A549 (cell line): ENCODE results near the gene DSG2. TPM values are rescaled to one million over a fixed set of nuclear protein-coding genes. Genes with fewer than 3 reads are reported as not detected.

ENCODE experiments used
- ATAC-seq, 2 experiments: fragments of 200-7000 bp in 1 of 2; fragments of >200 bp in 1 of 2; cut with Nextera tagmentation in 1 of 2; cut with Tn5 transposase in 1 of 2; 3 replicates each; pipeline versions ENCODE4 v1.8.0 to v1.9.1; 2018 to 2020; ENCODE audit warnings: mild to moderate bottlenecking in 1 of 2, moderate library complexity in 1 of 2
- CTCF ChIA-PET: fragments of 300-600 bp; sonication (Branson Sonifier 250); formaldehyde crosslinking; extraction: SDS; loops from one replicate; lab custom pipeline; 2021; ENCODE audit warnings: antibody characterized with exemption, inconsistent platforms; lab: Yijun Ruan, JAX
- POLR2A ChIA-PET: fragments of 350-600 bp; formaldehyde crosslinking; extraction: SDS; loops from one replicate; lab custom pipeline; 2021; ENCODE audit warnings: antibody characterized with exemption, inconsistent platforms; lab: Yijun Ruan, JAX
- DNase-seq, 2 experiments: peaks; one replicate each; pipeline versions ENCODE4 v3.0.0 to v3.0.0-alpha.2; 2011 to 2016; ENCODE audit warnings: low read depth in 1 of 2, low spot score in 1 of 2
- FAIRE-seq: peaks from 2 replicates; lab custom pipeline; 2011; peaks lifted over from hg19 to GRCh38; lab: Jason Lieb, UNC
- H3K27ac ChIP-seq, 2 experiments: fragments of >200 bp; sonication (Bioruptor Twin); formaldehyde crosslinking; 3 replicates each; pipeline ENCODE4 v1.5.1; 2016 to 2017
- H3K4me1 ChIP-seq: fragments of >200 bp; sonication (Bioruptor Twin); formaldehyde crosslinking; 3 replicates; pipeline ENCODE4 v1.6.1; 2016
- H3K4me2 ChIP-seq: fragments of >200 bp; sonication (Bioruptor Twin); formaldehyde crosslinking; 3 replicates; pipeline ENCODE4 v1.6.1; 2016
- H3K4me3 ChIP-seq: fragments of >200 bp; sonication (Bioruptor Twin); formaldehyde crosslinking; 3 replicates; pipeline ENCODE4 v1.5.1; 2016
- H3K9me3 ChIP-seq: fragments of >200 bp; sonication (Bioruptor Twin); formaldehyde crosslinking; 3 replicates; pipeline ENCODE4 v1.6.1; 2016
- CHD4 ChIP-seq: fragments of 200-600 bp; sonication (generic); IDR thresholded peaks from 2 replicates; pipeline ENCODE4 v1.6.1; 2016; ENCODE audit warnings: antibody characterized with exemption, mild to moderate bottlenecking, borderline replicate concordance
- CTCF ChIP-seq: fragments of >200 bp; sonication (Bioruptor Twin); formaldehyde crosslinking; IDR thresholded peaks from 3 replicates; pipeline ENCODE4 v1.5.1; 2016
- EHF ChIP-seq: fragments of 250-450 bp; sonication (Bioruptor Pico); IDR thresholded peaks from 2 replicates; pipeline ENCODE4 v1.5.0; 2020; ENCODE audit warnings: mild to moderate bottlenecking
- FOSB ChIP-seq: fragments of 250-450 bp; sonication (Bioruptor Pico); IDR thresholded peaks from 2 replicates; pipeline ENCODE4 v1.5.0; 2020; ENCODE audit warnings: mild to moderate bottlenecking, moderate library complexity
- FOSL2 ChIP-seq, 2 experiments: fragments of 450-650 bp in 1 of 2; fragments of >200 bp in 1 of 2; sonication (Bioruptor Twin) in 1 of 2; formaldehyde crosslinking; IDR thresholded peaks; 2 replicates each; pipeline versions ENCODE4 v1.5.0 to v1.6.1; 2016 to 2020; ENCODE audit warnings: mild to moderate bottlenecking in 1 of 2, moderate library complexity in 1 of 2
- GATA3 ChIP-seq: IDR thresholded peaks from 2 replicates; pipeline ENCODE4 v1.6.1; 2012; ENCODE audit warnings: borderline replicate concordance
- HOXB13 ChIP-seq: fragments of 250-450 bp; sonication (Bioruptor Pico); IDR thresholded peaks from 2 replicates; pipeline ENCODE4 v1.5.0; 2020; ENCODE audit warnings: low read depth, mild to moderate bottlenecking, moderate library complexity
- JUNB ChIP-seq: fragments of >200 bp; sonication (Bioruptor Twin); formaldehyde crosslinking; IDR thresholded peaks from 2 replicates; pipeline ENCODE4 v1.6.1; 2016
- NFE2L2 ChIP-seq: fragments of 150-350 bp; conservative IDR thresholded peaks from 2 replicates; pipeline ENCODE4 v1.6.1; 2014; ENCODE audit warnings: low read length
- RAD21 ChIP-seq, 2 experiments: fragments of >200 bp in 1 of 2; sonication (Bioruptor Twin) in 1 of 2; formaldehyde crosslinking in 1 of 2; IDR thresholded peaks in 1 of 2; conservative IDR thresholded peaks in 1 of 2; 2 replicates in 1 of 2; 3 replicates in 1 of 2; pipeline ENCODE4 v1.6.1; 2012 to 2018; ENCODE audit warnings: inconsistent platforms in 1 of 2
- RCOR1 ChIP-seq: fragments of 150-350 bp; IDR thresholded peaks from 2 replicates; pipeline ENCODE4 v1.6.1; 2014; ENCODE audit warnings: antibody characterized with exemption, low read length, low read depth
- REST ChIP-seq: fragments of 200-600 bp; sonication (generic); IDR thresholded peaks from 2 replicates; pipeline ENCODE4 v1.6.1; 2016; ENCODE audit warnings: antibody characterized with exemption, mild to moderate bottlenecking, moderate library complexity
- RFX5 ChIP-seq: fragments of 450-650 bp; IDR thresholded peaks from 2 replicates; pipeline ENCODE4 v1.7.1; 2014; ENCODE audit warnings: antibody characterized with exemption, mild to moderate bottlenecking, moderate library complexity
- RNF2 ChIP-seq: fragments of 200-600 bp; sonication (generic); IDR thresholded peaks from 2 replicates; pipeline ENCODE4 v1.6.1; 2016; ENCODE audit warnings: low read depth, mild to moderate bottlenecking, antibody characterized with exemption, moderate library complexity, borderline replicate concordance
- TP53 ChIP-seq: fragments of 250-450 bp; sonication (Bioruptor Pico); IDR thresholded peaks from 2 replicates; pipeline ENCODE4 v1.5.0; 2021; ENCODE audit warnings: mild to moderate bottlenecking, moderate library complexity
- USF2 ChIP-seq: fragments of 450-650 bp; IDR thresholded peaks from 2 replicates; pipeline ENCODE4 v1.6.1; 2014; ENCODE audit warnings: antibody characterized with exemption
- ZC3H11A ChIP-seq: fragments of 450-650 bp; IDR thresholded peaks from 2 replicates; pipeline ENCODE4 v1.6.1; 2014; ENCODE audit warnings: antibody characterized with exemption, mild to moderate bottlenecking
- WGBS: methylation state at CpG from one replicate; pipeline ENCODE4 v1.1.6; 2017; ENCODE audit errors: missing lambda C conversion rate; 5-methylcytosine and 5-hydroxymethylcytosine counted together
- polyA plus RNA-seq, 4 experiments: library from polyadenylated mRNA; depleted of rRNA in 3 of 4; stranded (reverse); fragments of >200 nt; fragmentation: RNase III in 1 of 4; extraction: RNeasy Plus Mini Kit Qiagen cat#74134 plus additional on column Dnase treatment in 1 of 4; gene quantifications; 2 replicates in 3 of 4; 3 replicates in 1 of 4; pipeline ENCODE4 v1.2.3, GENCODE V29; 2011 to 2017
- TF ChIP-seq, protein P1 (sequence below): fragments of 250-450 bp; sonication (Bioruptor Pico); IDR thresholded peaks from 2 replicates; pipeline ENCODE4 v1.5.0; 2020; ENCODE audit warnings: low read depth, mild to moderate bottlenecking, moderate library complexity
- TF ChIP-seq, protein P2 (sequence below): IDR thresholded peaks from 2 replicates; pipeline ENCODE4 v1.6.1; 2012

Gene DSG2
- polyA plus RNA-seq, 2 of the 4 experiments (the other 2 are of a cell fraction), result 40.0 to 91.7 TPM

- FAIRE-seq (no peak), DNase-seq (no peak), ATAC-seq (no peak)
- Histone ChIP-seq H3K9me3 (no peaks in the 10 kb centered on the region), H3K4me2 (no peak overlapping the region), H3K4me3 (no peak overlapping the region), H3K4me1 (no peaks in the 10 kb centered on the region), H3K27ac (no peak overlapping the region)
- CTCF ChIA-PET, result interaction anchor here (0.7 to 1.0 kb wide), 2 partner anchors 12 to 1163 kb away, joined by 3 to 6 read pairs; no protein-coding TSS in a partner anchor
- POLR2A ChIA-PET, result no interaction called here
- WGBS, result 91% methylated on average over 3 of the region's 3 CpGs
- TF ChIP-seq RNF2, result no peak
- TF ChIP-seq NFE2L2, result no peak
- no peak for TF ChIP-seq RCOR1
- no peak for TF ChIP-seq RFX5
- no peak for TF ChIP-seq TP53 (CRISPR knock-in tag)
- TF ChIP-seq JUNB, result no peak
- no peak for TF ChIP-seq EHF
- TF ChIP-seq FOSL2 (IDR thresholded peaks at IDR 0.05), result no peak
- no peak for TF ChIP-seq FOSL2 (CRISPR knock-in tag; IDR thresholded peaks at IDR 0.05)
- TF ChIP-seq, protein P1, sequence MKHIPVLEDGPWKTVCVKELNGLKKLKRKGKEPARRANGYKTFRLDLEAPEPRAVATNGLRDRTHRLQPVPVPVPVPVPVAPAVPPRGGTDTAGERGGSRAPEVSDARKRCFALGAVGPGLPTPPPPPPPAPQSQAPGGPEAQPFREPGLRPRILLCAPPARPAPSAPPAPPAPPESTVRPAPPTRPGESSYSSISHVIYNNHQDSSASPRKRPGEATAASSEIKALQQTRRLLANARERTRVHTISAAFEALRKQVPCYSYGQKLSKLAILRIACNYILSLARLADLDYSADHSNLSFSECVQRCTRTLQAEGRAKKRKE, result no peak
- no peak for TF ChIP-seq GATA3
- TF ChIP-seq RAD21 (conservative IDR thresholded peaks at IDR 0.05 in 1 of 2, IDR thresholded peaks at IDR 0.05 in 1 of 2), result no peak
Measured at GRCh38 chr18:31551883-31552282, 53.9 kb downstream of the DSG2 start.

DNA sequence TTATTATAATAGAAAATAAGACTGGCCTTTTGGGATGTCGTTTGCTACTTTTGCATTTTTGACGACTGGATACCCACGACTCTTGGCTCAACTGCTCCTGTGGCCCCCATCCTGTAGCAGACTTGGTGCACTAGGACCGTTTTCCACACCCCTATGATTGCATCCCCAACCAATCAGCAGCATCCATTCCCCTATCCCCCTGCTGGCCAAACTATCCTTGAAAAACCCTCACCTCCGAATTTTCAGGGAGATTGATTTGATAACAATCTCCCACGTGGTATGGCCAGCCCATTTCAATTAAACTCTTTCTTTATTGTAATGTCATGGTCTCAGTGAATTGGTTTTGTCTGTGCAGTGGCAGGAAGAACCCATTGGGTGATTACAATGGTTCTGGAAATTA is 55.8 kb downstream of the DSG2 start:
- WGBS, result 37% methylated on average over 6 of the region's 6 CpGs
- TF ChIP-seq HOXB13 (CRISPR knock-in tag), result no peak
- TF ChIP-seq, protein P2, sequence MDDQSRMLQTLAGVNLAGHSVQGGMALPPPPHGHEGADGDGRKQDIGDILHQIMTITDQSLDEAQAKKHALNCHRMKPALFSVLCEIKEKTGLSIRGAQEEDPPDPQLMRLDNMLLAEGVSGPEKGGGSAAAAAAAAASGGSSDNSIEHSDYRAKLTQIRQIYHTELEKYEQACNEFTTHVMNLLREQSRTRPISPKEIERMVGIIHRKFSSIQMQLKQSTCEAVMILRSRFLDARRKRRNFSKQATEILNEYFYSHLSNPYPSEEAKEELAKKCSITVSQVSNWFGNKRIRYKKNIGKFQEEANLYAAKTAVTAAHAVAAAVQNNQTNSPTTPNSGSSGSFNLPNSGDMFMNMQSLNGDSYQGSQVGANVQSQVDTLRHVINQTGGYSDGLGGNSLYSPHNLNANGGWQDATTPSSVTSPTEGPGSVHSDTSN, result no peak
- Histone ChIP-seq H3K4me1 (no peaks in the 10 kb centered on the region), H3K4me3 (no peak overlapping the region), H3K27ac (no peak overlapping the region), H3K9me3 (no peaks in the 10 kb centered on the region), H3K4me2 (no peak overlapping the region)
- ATAC-seq, result peak in 1 of 2 experiments; percentile 71; a peak in 3 of 6 replicates
- ChIA-PET CTCF (interaction anchor here (1.6 kb wide), 1 partner anchor 169 kb away, joined by 6 read pairs; no protein-coding TSS in a partner anchor), POLR2A (no interaction called here)
- peak in 1 of 2 experiments; percentile 9 for DNase-seq
- no peak for FAIRE-seq

DNA sequence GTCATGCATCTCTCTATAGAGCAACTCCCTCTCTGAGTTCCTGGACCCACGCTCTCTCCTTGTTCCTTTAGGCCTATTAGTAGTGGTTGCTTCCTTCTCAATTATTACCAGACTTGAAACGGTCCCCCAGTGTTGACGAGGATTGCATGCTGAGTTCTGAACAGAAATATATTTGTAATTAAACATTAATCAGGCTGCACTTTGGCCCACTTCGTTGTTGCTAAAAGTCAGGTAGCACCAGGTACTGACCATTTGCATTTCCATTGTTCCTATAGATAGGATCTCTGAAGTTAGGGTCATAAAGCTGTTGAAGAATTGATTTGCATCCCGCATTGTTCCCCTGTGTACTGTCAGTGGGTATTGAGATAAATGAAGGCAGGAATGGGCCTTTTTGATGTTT is 56.8 kb downstream of the DSG2 start:
- WGBS, result 40% methylated on average over 5 of the region's 5 CpGs
- H3K4me1 ChIP-seq, result no peaks in the 10 kb centered on the region

More for the DNA sequence above, 56.8 kb downstream of the DSG2 start:
- POLR2A ChIA-PET, result no interaction called here
- no peak for FAIRE-seq
- Histone ChIP-seq H3K9me3 (no peaks in the 10 kb centered on the region), H3K4me2 (no peak overlapping the region), H3K27ac (no peak overlapping the region), H3K4me3 (no peak overlapping the region)
- DNase-seq, result no peak
- TF ChIP-seq FOSB (no peak), REST (no peak), RCOR1 (no peak), HOXB13 (CRISPR knock-in tag) (no peak), CTCF (no peak), JUNB (no peak), CHD4 (no peak), USF2 (no peak), ZC3H11A (no peak)
- CTCF ChIA-PET, result interaction anchor here (0.6 to 1.6 kb wide), 6 partner anchors 8 to 566 kb away, joined by 3 to 6 read pairs (median 3); no protein-coding TSS in a partner anchor
- no peak for ATAC-seq
